Spinal cord (tissue), 10 donors: ENCODE measurements around the gene NTM. TPM values are rescaled to one million over a fixed set of nuclear protein-coding genes. Genes with fewer than 3 reads are reported as not detected.
A peak's percentile ranks its signal among the peaks of the same experiment; 100 is the strongest.

ENCODE experiments used
- DNase-seq, 6 donors: peaks; one replicate each; pipeline versions ENCODE4 v3.0.0 to v3.0.0-alpha.2; 2013 to 2015; ENCODE audit warnings: low spot score in 6 of 6, low read depth in 4 of 6
- H3K27ac ChIP-seq: one replicate; pipeline ENCODE4 v1.5.1; 2013; ENCODE audit warnings: low read depth, low read length, control low read depth
- H3K27me3 ChIP-seq: one replicate; pipeline ENCODE4 v1.6.1; 2013; ENCODE audit warnings: low read length; ENCODE audit not compliant: control insufficient read depth, insufficient read depth
- H3K36me3 ChIP-seq: one replicate; pipeline ENCODE4 v1.6.1; 2013; ENCODE audit warnings: low read length; ENCODE audit not compliant: control insufficient read depth, insufficient read depth
- H3K4me1 ChIP-seq: one replicate; pipeline ENCODE4 v1.6.1; 2013; ENCODE audit warnings: low read length; ENCODE audit not compliant: control insufficient read depth, insufficient read depth
- H3K4me3 ChIP-seq: one replicate; pipeline ENCODE4 v1.5.1; 2013; ENCODE audit warnings: low read depth, low read length, control low read depth
- H3K9me3 ChIP-seq: one replicate; pipeline ENCODE4 v1.6.1; 2013; ENCODE audit warnings: low read length; ENCODE audit not compliant: control insufficient read depth, insufficient read depth
- WGBS: methylation state at CpG from one replicate; pipeline ENCODE4 v1.1.5; 2013; ENCODE audit warnings: missing lambda C conversion rate; ENCODE audit not compliant: insufficient coverage; 5-methylcytosine and 5-hydroxymethylcytosine counted together
- polyA plus RNA-seq, 2 donors: library from polyadenylated mRNA; unstranded; fragments of 120-200 nt; gene quantifications; one replicate each; pipeline ENCODE4 v1.2.1, GENCODE V29; 2013; ENCODE audit not compliant: insufficient read length in 2 of 2
- total RNA-seq, 2 donors: library from RNA; depleted of rRNA in 1 of 2; stranded (reverse); fragments of 120-200 nt in 1 of 2; fragments of >200 nt in 1 of 2; gene quantifications; one replicate each; pipeline versions ENCODE4 v1.2.3 to v1.2.4, GENCODE V29; 2013 to 2014
- donor health status: healthy.

Gene NTM
- total and polyA plus RNA-seq, 4 donors: 69.3 to 181 (median 155) TPM

DNA sequence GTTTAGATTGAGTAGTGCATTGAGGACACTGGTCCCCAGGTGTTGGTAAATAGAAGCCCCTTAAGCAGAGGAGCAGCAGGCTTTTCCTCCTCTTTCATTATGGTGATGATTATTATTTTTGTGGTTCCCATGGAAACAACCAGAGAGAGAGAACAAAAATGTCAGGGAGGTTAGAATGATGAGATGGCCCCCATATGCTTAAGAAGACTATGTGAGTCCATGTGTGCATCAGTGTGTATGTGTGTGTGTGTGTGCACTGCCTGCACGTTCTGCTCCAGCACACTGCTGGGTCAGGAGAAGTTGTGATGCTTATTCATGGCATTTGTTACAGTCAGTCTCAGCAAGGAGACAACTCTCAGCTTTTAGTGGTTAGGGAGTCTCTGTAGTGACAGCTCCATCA lies 724.2 kb downstream of the NTM start:
- Histone ChIP-seq H3K4me1 (peaks cover 12% of the 10 kb centered on the region), H3K27me3 (no peaks in the 10 kb centered on the region), H3K9me3 (no peaks in the 10 kb centered on the region), H3K4me3 (no peak overlapping the region), H3K27ac (no peak overlapping the region), H3K36me3 (no peaks in the 10 kb centered on the region)
- WGBS: 0% methylated on average over 1 of the region's 1 CpG
- peak in 1 of 6 donors; percentile 71 for DNase-seq

DNA sequence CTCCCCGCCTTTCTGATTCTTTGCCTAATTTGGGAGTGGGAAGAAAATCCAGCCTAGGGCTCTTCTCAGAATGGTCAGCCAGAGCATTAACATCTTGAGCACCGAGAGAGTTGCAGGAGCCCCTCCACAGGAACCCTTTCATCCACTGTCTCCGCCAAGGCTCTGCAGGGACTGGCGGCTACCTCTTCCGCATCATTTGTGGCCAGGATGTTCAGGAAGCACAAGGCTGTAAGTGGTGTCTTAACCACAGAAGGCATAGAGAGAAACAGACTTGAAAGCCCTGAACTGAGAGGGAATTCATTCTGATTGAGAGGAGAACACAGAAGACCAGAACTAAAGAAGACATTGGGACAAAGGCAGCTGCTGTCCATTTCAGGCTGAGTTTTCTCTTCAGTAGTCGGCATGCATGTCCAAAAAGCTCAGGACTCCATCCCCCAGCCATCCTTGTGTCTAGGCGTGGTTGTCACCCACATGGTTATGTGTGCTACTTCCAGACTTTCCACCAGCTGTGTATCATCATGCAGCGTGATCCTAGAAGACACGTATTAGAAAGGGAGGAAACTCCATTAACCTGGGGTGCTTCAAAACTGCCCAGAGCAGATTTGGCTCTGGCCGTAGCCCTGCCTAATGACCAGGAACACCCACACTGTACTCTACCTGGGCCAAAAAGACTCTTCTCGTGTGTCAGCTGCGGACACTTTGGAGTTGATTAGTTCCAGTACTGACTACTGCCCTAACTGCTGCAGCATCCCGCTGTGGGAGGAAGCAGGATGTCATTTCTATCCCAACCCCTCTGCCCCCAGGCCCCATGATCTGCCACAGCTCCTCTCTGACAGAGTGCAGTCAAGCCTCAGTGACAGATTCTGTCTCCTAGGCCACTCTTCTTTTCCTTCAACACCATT lies 725.1 kb downstream of the NTM start:
- no peaks in the 10 kb centered on the region for H3K36me3 ChIP-seq
- DNase-seq: no peak
- H3K27me3 ChIP-seq: no peaks in the 10 kb centered on the region
- H3K4me1 ChIP-seq: peaks cover 12% of the 10 kb centered on the region
- no peaks in the 10 kb centered on the region for H3K9me3 ChIP-seq
- H3K27ac ChIP-seq: no peak overlapping the region
- 74% methylated on average over 8 of the region's 13 CpGs for WGBS
- no peak overlapping the region for H3K4me3 ChIP-seq

DNA sequence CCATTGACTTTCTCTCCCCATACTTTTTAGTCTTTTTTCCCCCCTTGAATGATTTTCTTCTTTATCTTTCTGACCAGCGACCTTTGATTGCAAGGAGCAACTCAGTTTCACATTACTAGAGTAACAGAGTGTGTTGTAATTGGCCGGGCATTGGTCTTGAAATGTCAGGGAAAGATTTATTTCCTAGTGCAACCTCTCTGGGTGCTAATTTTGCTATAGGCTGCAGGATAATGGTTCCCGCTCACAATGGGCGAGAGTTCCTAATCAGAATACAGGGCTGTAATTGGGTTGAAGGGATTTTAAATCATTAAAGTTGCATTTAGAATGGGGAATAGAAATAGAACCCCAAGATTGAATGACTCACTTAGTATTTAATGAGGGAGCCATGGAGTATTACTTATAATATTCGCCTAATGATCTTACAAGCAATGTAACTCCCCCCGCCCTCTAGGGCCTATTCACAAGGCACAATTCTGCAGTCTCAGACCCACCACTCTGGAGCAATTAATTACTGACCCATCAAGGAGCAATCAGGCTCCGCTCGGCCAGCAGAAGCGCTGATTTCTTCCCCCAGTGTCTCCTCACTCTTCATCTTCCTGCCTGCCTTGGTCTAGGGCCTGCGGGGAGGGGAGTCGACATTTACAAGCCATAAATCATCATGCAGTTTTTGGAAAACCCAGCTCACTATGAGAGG lies 725.9 kb downstream of the NTM start:
- no peaks in the 10 kb centered on the region for H3K27me3 ChIP-seq
- H3K9me3 ChIP-seq: no peaks in the 10 kb centered on the region
- peak in 1 of 6 donors; percentile 78 for DNase-seq
- WGBS: 60% methylated on average over 5 of the region's 11 CpGs
- H3K4me3 ChIP-seq: no peak overlapping the region
- no peaks in the 10 kb centered on the region for H3K36me3 ChIP-seq
- peaks cover 12% of the 10 kb centered on the region for H3K4me1 ChIP-seq
- H3K27ac ChIP-seq: no peak overlapping the region

DNA sequence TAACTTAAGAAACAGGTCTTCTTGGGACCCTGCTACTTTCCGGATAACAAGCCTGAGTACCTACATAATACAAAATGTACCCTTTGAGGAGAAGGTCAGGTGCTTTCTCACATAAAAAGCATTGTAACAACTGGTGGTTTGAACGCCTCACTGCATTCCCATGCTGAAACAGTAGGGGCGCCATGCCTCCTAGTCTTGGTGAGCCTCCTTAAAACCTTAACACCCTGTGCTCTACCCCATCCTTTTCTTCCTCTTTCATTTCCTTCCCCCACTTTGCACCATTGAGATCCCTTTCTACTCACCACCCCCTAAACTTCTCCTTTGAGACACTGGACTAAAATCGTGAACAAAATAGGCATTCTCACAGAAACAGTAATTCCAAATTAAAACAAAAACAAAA lies 729.3 kb downstream of the NTM start:
- H3K36me3 ChIP-seq: no peaks in the 10 kb centered on the region
- H3K4me1 ChIP-seq: peaks cover 12% of the 10 kb centered on the region
- DNase-seq: no peak
- no peaks in the 10 kb centered on the region for H3K9me3 ChIP-seq
- H3K27ac ChIP-seq: no peak overlapping the region
- no peaks in the 10 kb centered on the region for H3K27me3 ChIP-seq
- WGBS: 51% methylated on average over 4 of the region's 4 CpGs
- no peak overlapping the region for H3K4me3 ChIP-seq

DNA sequence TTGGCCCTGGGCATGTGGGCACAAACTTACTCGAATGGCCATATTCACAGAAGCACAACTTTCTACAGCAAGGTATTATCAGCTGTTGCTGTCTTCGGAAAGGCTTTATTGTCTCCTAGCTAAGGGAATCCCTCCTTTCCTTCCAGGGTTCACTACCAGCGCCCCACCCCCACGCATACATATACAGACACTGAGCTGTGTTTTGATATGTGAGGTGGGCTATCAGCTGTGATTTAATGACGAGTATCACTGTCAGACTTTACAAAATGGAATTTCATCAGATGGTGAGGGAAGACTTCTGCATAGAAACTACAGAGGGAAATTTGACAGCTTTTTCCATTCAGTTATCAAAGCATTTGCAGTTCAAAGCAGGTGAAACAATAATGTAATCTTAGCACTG lies 730.2 kb downstream of the NTM start:
- no peaks in the 10 kb centered on the region for H3K9me3 ChIP-seq
- H3K4me3 ChIP-seq: no peak overlapping the region
- WGBS: 70% methylated on average over 2 of the region's 5 CpGs
- no peak overlapping the region for H3K27ac ChIP-seq
- H3K27me3 ChIP-seq: no peaks in the 10 kb centered on the region
- H3K4me1 ChIP-seq: peaks cover 6% of the 10 kb centered on the region
- no peaks in the 10 kb centered on the region for H3K36me3 ChIP-seq
- DNase-seq: no peak

DNA sequence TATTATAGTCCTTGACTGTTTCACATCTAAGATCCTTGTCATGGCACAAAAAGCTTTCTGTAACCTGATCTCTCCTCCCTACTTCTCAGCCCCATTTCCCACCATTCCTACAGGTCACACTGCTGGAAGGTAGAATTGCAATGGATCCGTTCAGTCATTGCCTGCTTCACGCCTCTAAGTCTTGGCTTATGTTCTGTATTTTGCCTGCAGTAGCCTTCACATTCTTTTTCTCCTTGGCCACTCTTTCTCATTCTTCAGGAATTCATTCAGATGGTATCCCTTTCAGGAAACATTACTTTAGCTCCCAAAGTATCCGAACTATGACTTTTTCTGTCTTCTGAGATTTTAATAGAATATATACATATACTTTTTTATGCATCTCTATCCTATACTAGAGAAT lies 731.5 kb downstream of the NTM start:
- no peak for DNase-seq
- H3K36me3 ChIP-seq: no peaks in the 10 kb centered on the region
- peaks cover 11% of the 10 kb centered on the region for H3K4me1 ChIP-seq
- no peaks in the 10 kb centered on the region for H3K9me3 ChIP-seq
- no peaks in the 10 kb centered on the region for H3K27me3 ChIP-seq
- H3K4me3 ChIP-seq: no peak overlapping the region
- 86% methylated on average over 2 of the region's 3 CpGs for WGBS
- no peak overlapping the region for H3K27ac ChIP-seq

DNA sequence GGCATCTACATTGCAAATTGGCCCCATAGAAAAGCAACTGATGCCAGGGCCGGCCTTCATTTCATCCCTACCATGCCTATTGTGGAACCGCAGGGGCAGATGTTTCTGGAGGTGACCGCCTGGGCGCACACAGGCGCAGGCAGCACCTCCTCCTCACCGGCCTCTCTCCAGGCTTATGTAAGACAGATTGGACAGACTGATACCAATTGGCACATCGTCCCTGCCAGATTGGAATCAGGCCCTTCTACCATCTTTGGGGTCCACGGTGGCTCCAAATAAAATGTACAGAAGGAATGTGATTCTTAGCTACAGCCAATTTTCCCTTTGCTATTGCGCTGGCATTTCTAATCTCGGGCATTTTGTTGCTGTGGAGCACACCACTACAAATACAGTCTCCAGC lies 732.6 kb downstream of the NTM start:
- Histone ChIP-seq H3K27me3 (no peaks in the 10 kb centered on the region), H3K36me3 (no peaks in the 10 kb centered on the region), H3K4me1 (peaks cover 11% of the 10 kb centered on the region), H3K9me3 (no peaks in the 10 kb centered on the region), H3K27ac (no peak overlapping the region), H3K4me3 (no peak overlapping the region)
- peak in 1 of 6 donors; percentile 42 for DNase-seq
- WGBS: 81% methylated on average over 8 of the region's 10 CpGs

DNA sequence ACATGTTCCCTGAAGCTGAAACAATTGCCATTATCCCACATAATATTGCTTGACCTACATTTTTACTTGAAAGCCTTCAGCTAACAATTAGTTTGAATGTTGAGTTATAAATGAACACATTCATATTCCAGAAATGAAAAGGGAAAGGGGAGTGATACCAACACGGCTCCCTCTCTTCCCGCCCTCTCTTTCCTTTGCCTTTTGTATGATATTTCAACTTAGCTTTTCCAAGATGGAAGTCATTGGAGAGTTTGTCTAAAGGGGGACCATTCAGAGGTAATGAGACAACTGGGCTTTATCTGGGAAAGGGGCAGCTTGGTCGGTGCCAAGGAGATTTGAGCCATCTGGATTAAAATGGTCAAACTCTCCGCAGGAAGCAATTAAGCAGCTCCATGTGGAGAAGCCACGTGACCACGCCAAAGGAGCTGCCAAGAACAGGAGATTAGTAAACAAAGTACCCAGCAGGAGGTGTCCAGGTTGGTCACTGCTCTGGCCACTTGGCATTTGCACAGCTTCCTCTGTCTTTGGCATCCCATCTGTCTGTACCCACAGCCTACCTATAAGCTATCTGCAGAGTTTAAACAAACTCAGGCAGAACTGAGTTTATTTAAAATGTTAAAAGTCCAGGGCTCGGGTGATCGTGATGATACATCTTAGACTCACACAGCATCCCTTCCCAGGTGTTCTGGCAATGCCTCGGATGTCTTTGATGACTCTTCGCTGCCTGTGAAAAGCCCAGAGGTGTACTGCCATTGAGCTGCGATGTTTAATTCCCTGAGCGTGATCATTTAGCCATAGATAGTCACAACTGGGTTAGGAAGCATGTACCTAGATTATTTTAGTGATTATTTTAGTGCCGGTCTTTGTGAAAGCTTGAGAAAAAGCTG lies 735.9 kb downstream of the NTM start:
- no peaks in the 10 kb centered on the region for H3K9me3 ChIP-seq
- H3K4me1 ChIP-seq: peaks cover 16% of the 10 kb centered on the region
- H3K27me3 ChIP-seq: no peaks in the 10 kb centered on the region
- H3K27ac ChIP-seq: no peak overlapping the region
- H3K4me3 ChIP-seq: no peak overlapping the region
- DNase-seq: peak in 2 of 6 donors; percentile 50 to 63
- WGBS: 40% methylated on average over 4 of the region's 13 CpGs
- no peaks in the 10 kb centered on the region for H3K36me3 ChIP-seq

DNA sequence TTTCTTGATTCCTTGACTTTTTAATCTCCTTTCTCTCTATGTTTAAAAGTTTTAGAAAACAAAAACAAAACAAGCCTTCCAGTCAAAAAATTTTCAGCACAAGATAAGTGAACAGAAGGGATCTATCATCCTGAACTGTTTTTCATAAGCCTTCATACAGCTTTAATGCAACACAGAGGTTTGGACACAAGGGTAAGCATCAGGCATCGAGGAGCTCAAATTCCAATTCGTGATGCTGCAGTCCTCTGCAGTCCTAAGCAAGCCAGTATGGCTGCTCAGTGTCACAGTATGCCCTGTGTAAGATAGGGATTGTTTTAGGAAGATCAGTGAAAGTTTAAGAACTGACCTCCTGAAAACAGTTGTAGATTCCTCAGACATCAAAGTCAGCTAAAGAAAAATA lies 740.9 kb downstream of the NTM start:
- peak overlapping the region; percentile 80 for H3K27ac ChIP-seq
- DNase-seq: no peak
- peaks cover 20% of the 10 kb centered on the region for H3K4me1 ChIP-seq
- WGBS: 83% methylated on average over 2 of the region's 2 CpGs
- no peaks in the 10 kb centered on the region for H3K27me3 ChIP-seq
- H3K9me3 ChIP-seq: no peaks in the 10 kb centered on the region
- no peak overlapping the region for H3K4me3 ChIP-seq
- no peaks in the 10 kb centered on the region for H3K36me3 ChIP-seq
